ENCODE data around the gene GLP2R.

Gene GLP2R

GRCh38 chr17:9830711-9831110, 5.0 kb downstream of the GLP2R start:
- no peak for TF ChIP-seq CTCF (IDR thresholded peaks at IDR 0.05; ENCODE audit: borderline replicate concordance, insufficient read depth, low read depth, low read length)

GRCh38 chr17:9833922-9834321, 8.2 kb downstream of the GLP2R start:
- H3K4me3 ChIP-seq (ENCODE audit: low read depth, low read length), result no peak overlapping the region
- no peak for TF ChIP-seq CTCF (IDR thresholded peaks at IDR 0.05; ENCODE audit: borderline replicate concordance, insufficient read depth, low read depth, low read length)

More at GRCh38 chr17:9830711-9831110, 5.0 kb downstream of the GLP2R start:
- no peak overlapping the region for H3K4me3 ChIP-seq (ENCODE audit: low read depth, low read length)

- no peak for TF ChIP-seq CTCF (IDR thresholded peaks at IDR 0.05; ENCODE audit: borderline replicate concordance, insufficient read depth, low read depth, low read length)
- no peak overlapping the region for H3K4me3 ChIP-seq (ENCODE audit: low read depth, low read length)
These were observed 12.1 kb downstream of the GLP2R start for GRCh38 chr17:9837551-9838471.

- TF ChIP-seq CTCF (IDR thresholded peaks at IDR 0.05; ENCODE audit: borderline replicate concordance, insufficient read depth, low read depth, low read length), result no peak
These were observed 13.7 kb downstream of the GLP2R start for GRCh38 chr17:9839433-9839832.

GRCh38 chr17:9842057-9842758, 16.5 kb downstream of the GLP2R start:
- H3K4me3 ChIP-seq (ENCODE audit: low read depth, low read length), result no peak overlapping the region
- no peak for TF ChIP-seq CTCF (IDR thresholded peaks at IDR 0.05; ENCODE audit: borderline replicate concordance, insufficient read depth, low read depth, low read length)

More at GRCh38 chr17:9839433-9839832, 13.7 kb downstream of the GLP2R start:
- no peak overlapping the region for H3K4me3 ChIP-seq (ENCODE audit: low read depth, low read length)

GRCh38 chr17:9843152-9844010, 17.7 kb downstream of the GLP2R start:
- TF ChIP-seq CTCF (IDR thresholded peaks at IDR 0.05; ENCODE audit: borderline replicate concordance, insufficient read depth, low read depth, low read length), result no peak
- H3K4me3 ChIP-seq (ENCODE audit: low read depth, low read length), result no peak overlapping the region

Data from GM12875 (cell line).